HepG2 (cell line): Measurements from ENCODE around the gene JKAMP. TPM values are rescaled to one million over a fixed set of nuclear protein-coding genes. Genes with fewer than 3 reads are reported as not detected.

Experiments
- FIP1L1 ChIP-seq: fragments of 200-400 bp; formaldehyde crosslinking; IDR thresholded peaks from 2 replicates; pipeline ENCODE4 v1.6.1; 2018; ENCODE audit warnings: low read depth, mild to moderate bottlenecking, low read length, moderate library complexity, borderline replicate concordance; ENCODE audit not compliant: insufficient read depth
- HNRNPUL1 ChIP-seq: fragments of 200-400 bp; formaldehyde crosslinking; IDR thresholded peaks from 2 replicates; pipeline ENCODE4 v1.6.1; 2017; ENCODE audit warnings: low read depth, mild to moderate bottlenecking, low read length, moderate library complexity
- NAIF1 ChIP-seq: sonication (generic); formaldehyde crosslinking; IDR thresholded peaks from 2 replicates; pipeline ENCODE4 v1.5.0; 2020; ENCODE audit warnings: mild to moderate bottlenecking, missing genetic modification reagents, borderline replicate concordance
- NCOR1 ChIP-seq: fragments of 200-600 bp; sonication (generic); IDR thresholded peaks from 2 replicates; pipeline ENCODE4 v1.7.0; 2017; ENCODE audit warnings: antibody characterized with exemption, low read length, borderline replicate concordance
- SIX1 ChIP-seq: sonication (generic); formaldehyde crosslinking; IDR thresholded peaks from 2 replicates; pipeline ENCODE4 v1.4.0; 2020; ENCODE audit warnings: missing genetic modification reagents, borderline replicate concordance
- STAT5B ChIP-seq: sonication (generic); formaldehyde crosslinking; IDR thresholded peaks from 2 replicates; pipeline ENCODE4 v1.4.0; 2020; ENCODE audit warnings: missing genetic modification reagents
- ZBTB38 ChIP-seq: sonication (generic); formaldehyde crosslinking; IDR thresholded peaks from 2 replicates; pipeline ENCODE4 v1.5.1; 2020; ENCODE audit warnings: mild to moderate bottlenecking, missing genetic modification reagents
- ZNF136 ChIP-seq: sonication (generic); formaldehyde crosslinking; IDR thresholded peaks from 2 replicates; pipeline ENCODE4 v1.8.1; 2022; ENCODE audit warnings: low read depth, mild to moderate bottlenecking, moderate library complexity, missing genetic modification reagents
- ZNF615 ChIP-seq: sonication (generic); formaldehyde crosslinking; IDR thresholded peaks from 2 replicates; pipeline ENCODE4 v1.5.0; 2020; ENCODE audit warnings: mild to moderate bottlenecking, missing genetic modification reagents, borderline replicate concordance
- ZNF841 ChIP-seq: sonication (generic); formaldehyde crosslinking; IDR thresholded peaks from 2 replicates; pipeline ENCODE4 v1.8.1; 2023; ENCODE audit warnings: missing genetic modification reagents, borderline replicate concordance
- polyA plus RNA-seq, 8 experiments: library from polyadenylated mRNA; depleted of rRNA in 3 of 8; stranded (reverse) in 7 of 8; unstranded in 1 of 8; fragments of >200 nt; fragmentation: Illumina TruSeq in 4 of 8; extraction: Trizol in 4 of 8; gene quantifications; 2 replicates each; pipeline versions ENCODE4 v1.2.1 to v1.2.3, GENCODE V29; 2011 to 2016; ENCODE audit warnings: low read depth in 4 of 8, missing spikeins in 1 of 8, mixed read lengths in 1 of 8; ENCODE audit not compliant: insufficient read depth in 1 of 8
- total RNA-seq, 5 experiments: library from RNA; depleted of rRNA; stranded (reverse); fragments of >200 nt; fragmentation: Illumina TruSeq; extraction: Trizol; gene quantifications; 2 replicates each; pipeline ENCODE4 v1.2.3, GENCODE V29; 2016; ENCODE audit warnings: low read depth in 1 of 5
- TF ChIP-seq, protein P1 (sequence below): IDR thresholded peaks from 2 replicates; pipeline ENCODE4 v1.6.1; 2016; ENCODE audit warnings: missing compliant biosample characterization, missing genetic modification reagents, borderline replicate concordance
- TF ChIP-seq, protein P2 (sequence below): sonication (generic); formaldehyde crosslinking; IDR thresholded peaks from 2 replicates; pipeline ENCODE4 v1.4.0; 2020; ENCODE audit warnings: mild to moderate bottlenecking, missing genetic modification reagents, borderline replicate concordance
- TF ChIP-seq, protein P3 (sequence below), 2 experiments: sonication (generic) in 1 of 2; formaldehyde crosslinking in 1 of 2; IDR thresholded peaks; 2 replicates each; pipeline versions ENCODE4 v1.6.1 to v1.9.0; 2014 to 2022; ENCODE audit warnings: antibody characterized with exemption in 1 of 2, borderline replicate concordance in 1 of 2, inconsistent platforms in 1 of 2, low read depth in 1 of 2, missing genetic modification reagents in 1 of 2

The JKAMP gene
- total and polyA plus RNA-seq, 2 of the 13 experiments (the other 11 are each of a cell fraction or from before 2014, with no cell fraction given): 56.4 to 135 TPM

DNA sequence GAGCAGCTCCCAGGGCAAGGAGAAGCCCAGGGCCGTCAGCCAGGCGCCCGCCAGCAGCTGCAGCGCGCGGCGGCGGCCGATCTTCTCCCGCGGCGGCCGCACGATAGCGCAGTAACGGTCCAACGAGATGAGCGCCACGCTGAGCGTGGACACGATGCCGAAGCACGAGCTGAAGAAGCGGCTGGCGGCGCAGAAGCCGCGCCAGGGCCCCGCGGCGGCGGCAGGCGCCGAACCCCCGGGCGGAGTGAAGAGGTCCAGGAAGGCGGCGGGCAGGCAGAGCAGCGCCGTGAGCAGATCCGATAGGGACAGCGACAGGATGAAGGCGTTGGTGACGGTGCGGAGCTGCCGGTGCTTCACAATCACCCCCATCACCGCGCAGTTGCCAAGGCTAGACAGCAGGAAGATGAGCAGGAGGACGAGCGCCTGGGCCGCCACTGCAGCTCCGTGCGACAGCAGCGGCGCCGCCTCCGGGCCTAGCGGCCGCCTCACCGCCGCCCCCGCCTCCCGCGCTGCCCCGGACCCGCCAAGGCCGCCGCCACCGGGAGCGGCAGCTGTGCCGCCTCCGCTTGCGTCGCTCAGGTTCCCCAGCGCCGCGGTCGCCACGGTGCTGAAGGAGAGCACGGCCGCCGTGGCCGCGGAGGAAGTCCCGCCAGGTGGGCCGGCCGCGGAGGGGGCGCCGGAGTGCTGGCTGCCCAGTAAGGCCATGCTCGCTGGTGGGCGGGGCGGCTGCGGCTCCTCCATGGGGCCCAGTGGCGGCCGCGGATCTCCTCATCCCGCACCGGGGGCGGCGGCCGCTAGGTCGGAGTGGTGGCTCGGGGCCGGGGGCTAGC, 19.6 kb upstream of the JKAMP start (continued):
- TF ChIP-seq ZBTB38 (CRISPR knock-in tag) (0 out of 2 replicates have a peak, but pooled peaks have one; percentile 5), STAT5B (no peak), ZNF136 (CRISPR knock-in tag) (no peak), ZNF841 (CRISPR knock-in tag) (no peak), NCOR1 (no peak), FIP1L1 (no peak), SIX1 (CRISPR knock-in tag) (no peak), NAIF1 (CRISPR knock-in tag) (no peak), ZNF615 (no peak), HNRNPUL1 (no peak)
- TF ChIP-seq, protein P1, sequence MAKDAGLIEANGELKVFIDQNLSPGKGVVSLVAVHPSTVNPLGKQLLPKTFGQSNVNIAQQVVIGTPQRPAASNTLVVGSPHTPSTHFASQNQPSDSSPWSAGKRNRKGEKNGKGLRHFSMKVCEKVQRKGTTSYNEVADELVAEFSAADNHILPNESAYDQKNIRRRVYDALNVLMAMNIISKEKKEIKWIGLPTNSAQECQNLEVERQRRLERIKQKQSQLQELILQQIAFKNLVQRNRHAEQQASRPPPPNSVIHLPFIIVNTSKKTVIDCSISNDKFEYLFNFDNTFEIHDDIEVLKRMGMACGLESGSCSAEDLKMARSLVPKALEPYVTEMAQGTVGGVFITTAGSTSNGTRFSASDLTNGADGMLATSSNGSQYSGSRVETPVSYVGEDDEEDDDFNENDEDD (CRISPR knock-in tag): peak; percentile 48; the same call in 1 of the 2 replicates
- TF ChIP-seq, protein P2, sequence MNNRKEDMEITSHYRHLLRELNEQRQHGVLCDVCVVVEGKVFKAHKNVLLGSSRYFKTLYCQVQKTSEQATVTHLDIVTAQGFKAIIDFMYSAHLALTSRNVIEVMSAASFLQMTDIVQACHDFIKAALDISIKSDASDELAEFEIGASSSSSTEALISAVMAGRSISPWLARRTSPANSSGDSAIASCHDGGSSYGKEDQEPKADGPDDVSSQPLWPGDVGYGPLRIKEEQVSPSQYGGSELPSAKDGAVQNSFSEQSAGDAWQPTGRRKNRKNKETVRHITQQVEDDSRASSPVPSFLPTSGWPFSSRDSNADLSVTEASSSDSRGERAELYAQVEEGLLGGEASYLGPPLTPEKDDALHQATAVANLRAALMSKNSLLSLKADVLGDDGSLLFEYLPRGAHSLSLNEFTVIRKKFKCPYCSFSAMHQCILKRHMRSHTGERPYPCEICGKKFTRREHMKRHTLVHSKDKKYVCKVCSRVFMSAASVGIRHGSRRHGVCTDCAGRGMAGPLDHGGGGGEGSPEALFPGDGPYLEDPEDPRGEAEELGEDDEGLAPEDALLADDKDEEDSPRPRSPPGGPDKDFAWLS (CRISPR knock-in tag): no peak
- TF ChIP-seq, protein P3, sequence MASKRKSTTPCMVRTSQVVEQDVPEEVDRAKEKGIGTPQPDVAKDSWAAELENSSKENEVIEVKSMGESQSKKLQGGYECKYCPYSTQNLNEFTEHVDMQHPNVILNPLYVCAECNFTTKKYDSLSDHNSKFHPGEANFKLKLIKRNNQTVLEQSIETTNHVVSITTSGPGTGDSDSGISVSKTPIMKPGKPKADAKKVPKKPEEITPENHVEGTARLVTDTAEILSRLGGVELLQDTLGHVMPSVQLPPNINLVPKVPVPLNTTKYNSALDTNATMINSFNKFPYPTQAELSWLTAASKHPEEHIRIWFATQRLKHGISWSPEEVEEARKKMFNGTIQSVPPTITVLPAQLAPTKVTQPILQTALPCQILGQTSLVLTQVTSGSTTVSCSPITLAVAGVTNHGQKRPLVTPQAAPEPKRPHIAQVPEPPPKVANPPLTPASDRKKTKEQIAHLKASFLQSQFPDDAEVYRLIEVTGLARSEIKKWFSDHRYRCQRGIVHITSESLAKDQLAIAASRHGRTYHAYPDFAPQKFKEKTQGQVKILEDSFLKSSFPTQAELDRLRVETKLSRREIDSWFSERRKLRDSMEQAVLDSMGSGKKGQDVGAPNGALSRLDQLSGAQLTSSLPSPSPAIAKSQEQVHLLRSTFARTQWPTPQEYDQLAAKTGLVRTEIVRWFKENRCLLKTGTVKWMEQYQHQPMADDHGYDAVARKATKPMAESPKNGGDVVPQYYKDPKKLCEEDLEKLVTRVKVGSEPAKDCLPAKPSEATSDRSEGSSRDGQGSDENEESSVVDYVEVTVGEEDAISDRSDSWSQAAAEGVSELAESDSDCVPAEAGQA (IDR thresholded peaks at IDR 0.05; ENCODE audit: low read depth): no peak
- TF ChIP-seq, protein P3 (CRISPR knock-in tag; IDR thresholded peaks at IDR 0.05; ENCODE audit: borderline replicate concordance): no peak
